Activated T-cell treated with anti-CD3 and anti-CD28 coated beads for 1 hour (primary cell): Measurements from ENCODE around the gene BIRC6.
A peak's percentile ranks its signal among the peaks of the same experiment; 100 is the strongest.
"Not testable (repeated sequence)": the region's sequence is repeated elsewhere in the genome, so short reads cannot be mapped to it uniquely, and the experiment has no call there.

Experiments used
- DNase-seq: peaks from one replicate; pipeline ENCODE4 v3.0.0-alpha.2; 2020; ENCODE audit warnings: low read depth

The BIRC6 gene

GRCh38 chr2:32622570-32623310 is 265.9 kb downstream of the BIRC6 start:
- no peak for DNase-seq

DNA sequence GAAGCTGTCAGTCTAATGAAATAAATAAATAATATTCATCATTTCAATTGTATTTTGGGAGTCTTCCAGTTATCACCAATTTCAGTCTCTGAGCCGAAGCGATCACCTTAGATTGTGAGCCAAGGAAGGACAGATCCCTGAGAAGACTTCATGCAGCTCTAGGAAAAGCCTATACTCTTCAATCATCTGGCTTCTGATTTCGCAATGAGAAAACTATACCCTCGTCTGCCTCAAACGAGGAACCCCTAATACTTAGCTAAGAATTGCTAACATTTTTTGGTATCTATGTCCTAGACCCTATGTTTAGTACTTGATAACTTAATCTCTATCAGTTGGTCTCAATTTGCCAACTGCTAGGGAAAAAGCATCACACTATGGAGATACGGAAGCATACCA is 266.5 kb downstream of the BIRC6 start:
- DNase-seq = no peak

DNA sequence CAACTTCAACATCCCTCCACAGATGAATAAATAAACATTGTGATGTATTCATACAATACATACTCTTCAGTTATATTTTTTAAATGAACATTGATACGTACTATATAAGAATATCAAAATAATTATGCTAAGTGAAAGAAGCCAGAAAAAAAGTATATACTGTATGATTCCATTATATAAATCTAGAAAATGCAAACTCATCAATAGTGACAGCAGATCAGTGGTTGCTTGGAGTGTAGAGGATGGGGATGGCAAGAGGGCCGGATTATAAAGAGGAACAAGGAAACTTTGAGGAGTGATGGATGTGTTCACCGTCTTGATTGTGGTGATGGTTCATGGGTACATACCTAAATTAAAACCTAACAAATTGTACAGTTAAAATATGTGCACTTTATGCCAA is 268.0 kb downstream of the BIRC6 start:
- DNase-seq = no peak

DNA sequence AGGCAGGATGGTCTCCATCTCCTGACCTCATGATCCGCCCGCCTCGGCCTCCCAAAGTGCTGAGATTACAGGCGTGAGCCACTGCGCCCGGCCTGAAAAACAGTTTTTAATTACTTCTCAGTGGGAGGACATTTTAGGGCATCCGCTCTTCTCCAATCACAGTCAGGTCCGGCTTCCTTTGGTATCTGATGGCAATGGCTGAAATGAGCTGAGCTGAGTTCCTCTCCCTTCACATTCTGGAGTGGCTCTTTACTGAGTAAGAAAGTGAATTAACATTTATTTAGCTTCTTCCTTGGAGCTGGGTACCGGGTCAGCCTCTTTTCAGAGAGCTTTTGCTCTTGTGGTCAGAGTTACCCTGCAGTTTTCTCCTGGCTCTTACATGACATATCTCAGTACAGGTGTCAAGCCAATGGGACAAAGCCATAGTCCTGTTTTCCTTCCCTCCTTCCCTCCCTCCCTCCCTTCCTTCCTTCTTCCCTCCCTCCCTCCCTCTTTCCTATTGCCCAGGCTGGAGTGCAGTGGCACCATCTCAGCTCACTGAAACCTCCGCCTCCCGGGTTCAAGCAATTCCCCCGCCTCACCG is 269.9 kb downstream of the BIRC6 start:
- DNase-seq = no peak

- DNase-seq = peak; percentile 7
Observed at GRCh38 chr2:32627441-32627813, 270.6 kb downstream of the BIRC6 start.

- DNase-seq = peak; percentile 96
Observed at GRCh38 chr2:32627814-32628579, 271.2 kb downstream of the BIRC6 start, which contains the start of gene TTC27. TTC27 (plus strand) TSS chr2:32628050; CDS start chr2:32628293, 243 bp downstream.

- no peak for DNase-seq
Observed at GRCh38 chr2:32632089-32632488, 275.3 kb downstream of the BIRC6 start.

- no peak for DNase-seq
Observed at GRCh38 chr2:32633040-32633439, 276.2 kb downstream of the BIRC6 start.

DNA sequence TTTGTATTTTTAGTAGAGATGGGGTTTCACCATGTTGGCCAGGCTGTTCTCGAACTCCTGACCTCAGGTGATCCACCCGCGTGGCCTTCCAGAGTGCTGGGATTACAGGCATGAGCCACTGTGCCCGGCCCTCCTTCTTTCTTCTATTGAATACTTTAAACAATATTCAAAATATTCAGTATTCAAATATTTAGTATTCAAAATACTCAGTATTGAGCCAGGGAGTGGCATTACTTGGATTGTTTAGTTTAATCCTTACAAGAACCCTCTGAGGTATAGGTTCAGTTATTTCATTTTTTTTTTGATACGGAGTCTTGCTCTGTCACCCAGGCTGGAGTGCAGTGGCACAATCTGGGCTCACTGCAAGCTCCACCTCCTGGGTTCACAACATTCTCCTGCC is 281.7 kb downstream of the BIRC6 start:
- DNase-seq = not testable (repeated sequence)

- DNase-seq = no peak
Observed at GRCh38 chr2:32641180-32641579, 284.4 kb downstream of the BIRC6 start.

- DNase-seq = no peak
Observed at GRCh38 chr2:32647180-32647651, 290.4 kb downstream of the BIRC6 start.

GRCh38 chr2:32652555-32653209 is 295.9 kb downstream of the BIRC6 start:
- DNase-seq = no peak

DNA sequence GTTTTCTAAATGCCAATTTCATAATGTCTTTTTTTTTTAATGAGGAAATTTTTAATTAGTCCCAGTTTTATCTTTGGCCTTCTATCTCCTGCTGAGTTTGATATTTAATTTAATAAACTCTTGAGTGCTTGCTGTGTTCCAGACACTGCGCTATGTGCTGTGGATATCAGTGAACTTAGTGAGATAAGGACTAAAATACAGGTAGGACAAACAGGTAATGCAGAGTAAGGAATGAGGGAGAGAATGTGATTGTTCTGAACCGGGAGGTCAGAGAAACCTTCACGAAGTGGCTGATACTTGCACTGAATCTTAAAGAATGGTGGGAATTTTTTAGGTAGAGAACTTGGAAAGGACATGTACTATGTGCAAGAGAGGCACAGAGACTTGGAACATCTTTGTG is 299.2 kb downstream of the BIRC6 start:
- no peak for DNase-seq

DNA sequence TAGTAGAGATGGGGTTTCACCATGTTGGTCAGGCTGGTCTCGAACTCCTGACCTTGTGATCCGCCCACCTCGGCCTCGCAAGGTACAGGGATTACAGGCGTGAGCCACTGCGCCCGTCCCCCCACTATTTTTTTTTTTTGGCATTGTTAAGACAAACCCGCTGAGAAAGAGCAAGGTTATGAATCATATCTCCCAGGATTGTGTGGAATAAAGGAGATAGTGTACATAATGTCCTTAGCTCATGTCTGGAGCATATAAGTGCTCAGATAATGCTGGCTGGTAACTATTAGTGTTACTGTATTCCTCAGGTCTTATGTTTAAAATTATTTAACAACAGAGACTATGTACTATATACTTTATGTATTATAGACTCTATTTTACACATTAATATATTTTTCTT is 307.0 kb downstream of the BIRC6 start:
- DNase-seq = no peak

- no peak for DNase-seq
Observed at GRCh38 chr2:32666704-32667103, 309.9 kb downstream of the BIRC6 start.

DNA sequence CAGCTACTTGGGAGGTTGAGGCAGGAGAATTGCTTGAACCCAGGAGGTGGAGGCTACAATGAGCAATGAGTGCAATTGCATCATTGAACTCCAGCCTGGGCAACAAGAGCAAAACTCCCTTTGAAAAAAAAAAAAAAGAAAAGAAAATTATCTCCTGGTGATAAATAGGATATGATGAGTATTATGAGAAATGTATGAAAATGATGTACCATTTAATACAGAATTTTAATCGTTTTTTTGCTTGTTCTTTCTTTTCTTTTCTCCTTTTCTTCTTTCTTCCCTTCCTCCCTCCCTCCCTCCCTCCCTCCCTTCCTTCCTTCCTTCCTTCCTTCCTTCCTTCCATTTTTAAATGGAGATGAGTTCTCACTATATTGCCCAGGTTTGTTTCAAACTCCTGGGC is 311.4 kb downstream of the BIRC6 start:
- DNase-seq = no peak
